WTC11 (cell line): ENCODE measurements around the gene FMNL2. TPM values are rescaled to one million over a fixed set of nuclear protein-coding genes. Genes with fewer than 3 reads are reported as not detected.

Experiments used
- ATAC-seq: fragments of 200-7000 bp; cut with Tn5 transposase; 2 replicates; pipeline ENCODE4 v1.10.0; 2021; ENCODE audit warnings: mild to moderate bottlenecking, moderate library complexity
- CTCF ChIA-PET: fragments of 300-600 bp; sonication (Branson Sonifier 250); formaldehyde crosslinking; loops from one replicate; lab custom pipeline; 2021; ENCODE audit warnings: antibody characterized with exemption; lab: Charles Lee
- POLR2A ChIA-PET: fragments of 350-600 bp; sonication (Branson Sonifier 250); formaldehyde crosslinking; loops from one replicate; lab custom pipeline; 2021; ENCODE audit warnings: antibody characterized with exemption; lab: Charles Lee
- DNase-seq: peaks from one replicate; pipeline ENCODE4 v3.0.0; 2021; ENCODE audit warnings: low spot score
- H3K27ac Mint-ChIP-seq: 2 replicates; pipeline ENCODE4 v1.8.0; 2021; ENCODE audit warnings: mixed read lengths
- H3K27me3 Mint-ChIP-seq: 2 replicates; pipeline ENCODE4 v1.8.0; 2021; ENCODE audit warnings: low read depth, mild to moderate bottlenecking, moderate library complexity, mixed read lengths
- H3K36me3 Mint-ChIP-seq: 2 replicates; pipeline ENCODE4 v1.8.0; 2021; ENCODE audit warnings: mixed read lengths
- H3K4me1 Mint-ChIP-seq: 2 replicates; pipeline ENCODE4 v1.8.0; 2022; ENCODE audit warnings: mixed read lengths
- H3K4me3 Mint-ChIP-seq: 2 replicates; pipeline ENCODE4 v1.8.0; 2021; ENCODE audit warnings: mild to moderate bottlenecking, moderate library complexity, mixed read lengths
- H3K9me3 Mint-ChIP-seq: 2 replicates; pipeline ENCODE4 v1.8.0; 2021; ENCODE audit warnings: mixed read lengths
- ESRRA ChIP-seq: sonication (generic); formaldehyde crosslinking; IDR thresholded peaks from 2 replicates; pipeline ENCODE4 v1.8.1; 2022; ENCODE audit warnings: mild to moderate bottlenecking, missing genetic modification reagents, borderline replicate concordance
- GABPB1 ChIP-seq: sonication (generic); formaldehyde crosslinking; IDR thresholded peaks from 2 replicates; pipeline ENCODE4 v1.8.1; 2023; ENCODE audit warnings: mild to moderate bottlenecking, missing genetic modification reagents
- IRF2 ChIP-seq: sonication (generic); formaldehyde crosslinking; IDR thresholded peaks from 2 replicates; pipeline ENCODE4 v1.8.0; 2022; ENCODE audit warnings: low read depth, missing genetic modification reagents, borderline replicate concordance
- JUN ChIP-seq: sonication (generic); formaldehyde crosslinking; IDR thresholded peaks from 2 replicates; pipeline ENCODE4 v1.8.0; 2023; ENCODE audit warnings: mild to moderate bottlenecking, missing genetic modification reagents
- NFATC4 ChIP-seq: fragments of 250-450 bp; sonication (Bioruptor Pico); IDR thresholded peaks from 2 replicates; pipeline ENCODE4 v1.9.0; 2021; ENCODE audit warnings: mild to moderate bottlenecking
- NFYB ChIP-seq: sonication (generic); formaldehyde crosslinking; conservative IDR thresholded peaks from 2 replicates; pipeline ENCODE4 v1.8.0; 2022; ENCODE audit warnings: low read depth, missing genetic modification reagents
- NR1H2 ChIP-seq: sonication (generic); formaldehyde crosslinking; IDR thresholded peaks from 2 replicates; pipeline ENCODE4 v1.9.0; 2021; ENCODE audit warnings: mild to moderate bottlenecking, moderate library complexity, missing genetic modification reagents
- RELA ChIP-seq: sonication (generic); formaldehyde crosslinking; IDR thresholded peaks from 2 replicates; pipeline ENCODE4 v1.8.1; 2022; ENCODE audit warnings: missing genetic modification reagents, mild to moderate bottlenecking, borderline replicate concordance
- SMAD3 ChIP-seq: sonication (generic); formaldehyde crosslinking; IDR thresholded peaks from 2 replicates; pipeline ENCODE4 v1.8.0; 2022; ENCODE audit warnings: missing genetic modification reagents, mild to moderate bottlenecking, borderline replicate concordance
- TEAD1 ChIP-seq: sonication (generic); formaldehyde crosslinking; IDR thresholded peaks from 2 replicates; pipeline ENCODE4 v1.8.0; 2022; ENCODE audit warnings: mild to moderate bottlenecking, missing genetic modification reagents
- TEAD4 ChIP-seq: sonication (generic); formaldehyde crosslinking; IDR thresholded peaks from 2 replicates; pipeline ENCODE4 v1.8.0; 2022; ENCODE audit warnings: mild to moderate bottlenecking, missing genetic modification reagents
- ZNF121 ChIP-seq: sonication (generic); formaldehyde crosslinking; IDR thresholded peaks from 2 replicates; pipeline ENCODE4 v1.8.0; 2023; ENCODE audit warnings: missing genetic modification reagents
- ZNF138 ChIP-seq: sonication (generic); formaldehyde crosslinking; conservative IDR thresholded peaks from 2 replicates; pipeline ENCODE4 v1.8.1; 2022; ENCODE audit warnings: mild to moderate bottlenecking, moderate library complexity, missing genetic modification reagents
- ZNF317 ChIP-seq: sonication (generic); formaldehyde crosslinking; IDR thresholded peaks from 2 replicates; pipeline ENCODE4 v1.8.1; 2023; ENCODE audit warnings: low read depth, mild to moderate bottlenecking, moderate library complexity, missing genetic modification reagents, borderline replicate concordance
- total RNA-seq: library from RNA; stranded (reverse); gene quantifications from 3 replicates; pipeline ENCODE4 v1.2.3, GENCODE V29; 2021
- TF ChIP-seq, protein P1 (sequence below): sonication (generic); formaldehyde crosslinking; IDR thresholded peaks from 2 replicates; pipeline ENCODE4 v1.8.1; 2022; ENCODE audit warnings: missing genetic modification reagents, borderline replicate concordance
- TF ChIP-seq, protein P2 (sequence below): fragments of 250-450 bp; sonication (Bioruptor Pico); conservative IDR thresholded peaks from 2 replicates; pipeline ENCODE4 v1.9.0; 2021; ENCODE audit warnings: mild to moderate bottlenecking
- TF ChIP-seq, protein P3 (sequence below): sonication (generic); formaldehyde crosslinking; IDR thresholded peaks from 2 replicates; pipeline ENCODE4 v1.8.1; 2022; ENCODE audit warnings: mild to moderate bottlenecking, missing genetic modification reagents, moderate library complexity, borderline replicate concordance
- TF ChIP-seq, protein P4 (sequence below): sonication (generic); formaldehyde crosslinking; IDR thresholded peaks from 2 replicates; pipeline ENCODE4 v1.8.1; 2022; ENCODE audit warnings: low read depth, missing genetic modification reagents, borderline replicate concordance
- TF ChIP-seq, protein P5 (sequence below): sonication (generic); formaldehyde crosslinking; IDR thresholded peaks from 2 replicates; pipeline ENCODE4 v1.8.0; 2022; ENCODE audit warnings: mild to moderate bottlenecking, missing genetic modification reagents
- TF ChIP-seq, protein P6 (sequence below): sonication (generic); formaldehyde crosslinking; IDR thresholded peaks from 2 replicates; pipeline ENCODE4 v1.8.1; 2023; ENCODE audit warnings: mild to moderate bottlenecking, missing genetic modification reagents
- TF ChIP-seq, protein P7 (sequence below): sonication (generic); formaldehyde crosslinking; IDR thresholded peaks from 2 replicates; pipeline ENCODE4 v1.8.1; 2023; ENCODE audit warnings: mild to moderate bottlenecking, missing genetic modification reagents, moderate library complexity
- TF ChIP-seq, protein P8 (sequence below): sonication (generic); formaldehyde crosslinking; IDR thresholded peaks from 2 replicates; pipeline ENCODE4 v1.8.1; 2023; ENCODE audit warnings: mild to moderate bottlenecking, missing genetic modification reagents, moderate library complexity

Gene FMNL2
- total RNA-seq, 1 experiment from 2014 or later = 43.0 TPM

DNA sequence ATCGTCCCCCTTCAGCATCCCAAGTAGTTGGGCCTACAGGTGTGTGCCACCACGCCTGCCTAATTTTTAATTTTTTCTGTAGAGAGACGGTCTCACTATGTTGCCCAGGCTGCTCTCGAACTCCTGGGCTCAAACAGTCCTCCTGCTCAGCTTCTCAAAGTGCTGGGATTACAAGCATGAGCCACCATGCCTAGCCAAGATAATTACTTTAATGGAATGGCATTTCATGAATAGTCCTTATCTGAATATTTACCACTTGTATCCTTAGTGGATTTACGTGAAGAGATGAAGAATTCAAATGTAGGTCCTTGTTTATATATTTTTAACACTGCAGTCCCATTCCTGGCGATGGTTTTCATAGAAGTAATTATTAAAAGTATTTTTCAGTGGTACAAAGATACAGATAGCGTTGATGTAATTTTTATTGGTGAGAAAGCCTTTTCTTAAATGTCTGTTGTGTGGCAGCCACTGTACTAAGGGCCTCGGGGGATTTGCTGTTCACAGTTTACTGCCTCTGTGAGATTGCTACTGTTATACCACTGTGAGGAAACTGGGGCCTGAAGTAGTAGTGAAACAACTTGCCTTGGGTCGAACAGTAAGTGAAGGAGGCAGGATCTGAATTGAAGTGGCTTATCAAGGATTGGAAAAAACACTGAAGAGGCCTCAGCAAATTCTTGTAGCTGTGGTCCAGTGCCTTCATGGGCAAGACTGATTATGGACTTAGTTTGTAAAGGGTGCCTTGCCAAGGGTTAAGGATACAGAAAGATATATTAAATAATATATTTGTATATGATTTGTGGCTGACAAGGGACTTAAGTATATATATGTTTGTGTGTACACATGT is 231.1 kb downstream of the FMNL2 start:
- H3K36me3 Mint-ChIP-seq = peaks cover 12% of the 10 kb centered on the region
- H3K4me1 Mint-ChIP-seq = 0 out of 2 replicates have a peak, but pooled peaks cover 2% of the 10 kb centered on the region
- H3K27me3 Mint-ChIP-seq = no peaks in the 10 kb centered on the region
- ATAC-seq (no peak), DNase-seq (no peak)
- CTCF ChIA-PET = no interaction called here
- H3K4me3 Mint-ChIP-seq = no peak overlapping the region
- H3K27ac Mint-ChIP-seq = no peak overlapping the region
- POLR2A ChIA-PET = no interaction called here
- no peaks in the 10 kb centered on the region for H3K9me3 Mint-ChIP-seq
- TF ChIP-seq NFYB (CRISPR knock-in tag) (no peak), ZNF138 (CRISPR knock-in tag) (no peak), TEAD1 (no peak), SMAD3 (CRISPR knock-in tag) (no peak), NR1H2 (CRISPR knock-in tag) (no peak), ESRRA (CRISPR knock-in tag) (no peak), ZNF317 (CRISPR knock-in tag) (no peak), TEAD4 (CRISPR knock-in tag) (no peak), NFATC4 (no peak)
- TF ChIP-seq, protein P1, sequence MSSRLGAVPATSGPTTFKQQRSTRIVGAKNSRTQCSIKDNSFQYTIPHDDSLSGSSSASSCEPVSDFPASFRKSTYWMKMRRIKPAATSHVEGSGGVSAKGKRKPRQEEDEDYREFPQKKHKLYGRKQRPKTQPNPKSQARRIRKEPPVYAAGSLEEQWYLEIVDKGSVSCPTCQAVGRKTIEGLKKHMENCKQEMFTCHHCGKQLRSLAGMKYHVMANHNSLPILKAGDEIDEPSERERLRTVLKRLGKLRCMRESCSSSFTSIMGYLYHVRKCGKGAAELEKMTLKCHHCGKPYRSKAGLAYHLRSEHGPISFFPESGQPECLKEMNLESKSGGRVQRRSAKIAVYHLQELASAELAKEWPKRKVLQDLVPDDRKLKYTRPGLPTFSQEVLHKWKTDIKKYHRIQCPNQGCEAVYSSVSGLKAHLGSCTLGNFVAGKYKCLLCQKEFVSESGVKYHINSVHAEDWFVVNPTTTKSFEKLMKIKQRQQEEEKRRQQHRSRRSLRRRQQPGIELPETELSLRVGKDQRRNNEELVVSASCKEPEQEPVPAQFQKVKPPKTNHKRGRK (CRISPR knock-in tag) = no peak
- TF ChIP-seq, protein P2, sequence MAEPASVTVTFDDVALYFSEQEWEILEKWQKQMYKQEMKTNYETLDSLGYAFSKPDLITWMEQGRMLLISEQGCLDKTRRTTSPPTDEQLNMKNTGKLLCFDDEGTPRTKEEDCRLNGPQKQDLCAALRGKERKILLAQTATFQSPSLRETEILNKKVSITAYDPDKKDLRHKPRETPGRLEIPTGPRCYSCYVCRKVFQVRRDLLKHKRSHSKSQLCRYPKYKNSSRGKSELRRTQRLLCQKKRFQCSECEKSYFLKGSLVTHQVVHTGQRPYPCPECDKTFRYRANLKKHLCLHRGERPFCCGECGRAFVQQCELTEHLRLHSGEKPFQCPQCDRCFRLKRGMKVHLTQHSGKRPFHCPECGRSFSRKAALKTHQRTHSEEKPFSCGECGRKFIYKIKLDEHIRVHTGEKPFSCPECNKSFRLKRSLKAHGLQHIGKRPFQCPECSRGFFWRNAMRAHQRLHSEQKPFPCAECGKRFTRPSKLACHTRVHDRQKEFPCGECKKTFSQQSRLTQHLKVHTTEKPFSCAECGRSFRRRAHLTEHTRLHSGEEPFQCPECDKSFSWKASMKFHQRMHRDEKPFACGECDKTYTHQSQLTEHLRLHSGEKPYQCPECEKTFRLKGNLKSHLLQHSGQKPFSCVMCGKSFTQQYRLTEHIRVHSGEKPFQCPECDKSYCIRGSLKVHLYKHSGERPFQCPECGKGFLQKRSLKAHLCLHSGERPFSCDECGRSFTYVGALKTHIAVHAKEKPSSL = no peak
- TF ChIP-seq, protein P3, sequence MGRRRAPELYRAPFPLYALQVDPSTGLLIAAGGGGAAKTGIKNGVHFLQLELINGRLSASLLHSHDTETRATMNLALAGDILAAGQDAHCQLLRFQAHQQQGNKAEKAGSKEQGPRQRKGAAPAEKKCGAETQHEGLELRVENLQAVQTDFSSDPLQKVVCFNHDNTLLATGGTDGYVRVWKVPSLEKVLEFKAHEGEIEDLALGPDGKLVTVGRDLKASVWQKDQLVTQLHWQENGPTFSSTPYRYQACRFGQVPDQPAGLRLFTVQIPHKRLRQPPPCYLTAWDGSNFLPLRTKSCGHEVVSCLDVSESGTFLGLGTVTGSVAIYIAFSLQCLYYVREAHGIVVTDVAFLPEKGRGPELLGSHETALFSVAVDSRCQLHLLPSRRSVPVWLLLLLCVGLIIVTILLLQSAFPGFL = no peak
- TF ChIP-seq, protein P4, sequence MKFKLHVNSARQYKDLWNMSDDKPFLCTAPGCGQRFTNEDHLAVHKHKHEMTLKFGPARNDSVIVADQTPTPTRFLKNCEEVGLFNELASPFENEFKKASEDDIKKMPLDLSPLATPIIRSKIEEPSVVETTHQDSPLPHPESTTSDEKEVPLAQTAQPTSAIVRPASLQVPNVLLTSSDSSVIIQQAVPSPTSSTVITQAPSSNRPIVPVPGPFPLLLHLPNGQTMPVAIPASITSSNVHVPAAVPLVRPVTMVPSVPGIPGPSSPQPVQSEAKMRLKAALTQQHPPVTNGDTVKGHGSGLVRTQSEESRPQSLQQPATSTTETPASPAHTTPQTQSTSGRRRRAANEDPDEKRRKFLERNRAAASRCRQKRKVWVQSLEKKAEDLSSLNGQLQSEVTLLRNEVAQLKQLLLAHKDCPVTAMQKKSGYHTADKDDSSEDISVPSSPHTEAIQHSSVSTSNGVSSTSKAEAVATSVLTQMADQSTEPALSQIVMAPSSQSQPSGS (CRISPR knock-in tag) = no peak
- TF ChIP-seq, protein P5, sequence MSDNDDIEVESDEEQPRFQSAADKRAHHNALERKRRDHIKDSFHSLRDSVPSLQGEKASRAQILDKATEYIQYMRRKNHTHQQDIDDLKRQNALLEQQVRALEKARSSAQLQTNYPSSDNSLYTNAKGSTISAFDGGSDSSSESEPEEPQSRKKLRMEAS = no peak
- TF ChIP-seq, all 79 proteins: peak for 0

DNA sequence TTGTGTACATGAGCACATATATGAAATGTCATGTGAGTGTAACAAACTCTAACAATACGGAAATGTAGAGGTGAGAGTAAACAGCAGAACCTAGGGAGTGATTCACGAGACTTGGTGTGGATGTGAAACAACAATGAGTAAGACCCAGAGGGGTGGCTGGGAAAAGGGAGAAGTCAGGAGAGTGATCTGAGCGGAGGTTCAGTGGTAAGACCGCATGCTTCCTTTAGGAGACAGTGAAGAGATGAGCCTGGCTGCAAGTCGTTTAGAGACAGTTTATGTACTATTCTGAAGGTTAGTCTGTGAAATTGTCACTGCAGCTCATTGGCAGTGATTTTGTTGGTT is 231.7 kb downstream of the FMNL2 start:
- peaks cover 8% of the 10 kb centered on the region; the same call in 1 of the 2 replicates for H3K36me3 Mint-ChIP-seq
- H3K27ac Mint-ChIP-seq = no peak overlapping the region
- H3K4me1 Mint-ChIP-seq = 0 out of 2 replicates have a peak, but pooled peaks cover 2% of the 10 kb centered on the region
- ChIA-PET CTCF (no interaction called here), POLR2A (no interaction called here)
- no peak for ATAC-seq
- no peak for DNase-seq
- H3K4me3 Mint-ChIP-seq = no peak overlapping the region
- no peaks in the 10 kb centered on the region for H3K9me3 Mint-ChIP-seq
- no peaks in the 10 kb centered on the region for H3K27me3 Mint-ChIP-seq
- TF ChIP-seq GABPB1 (CRISPR knock-in tag) (no peak), ZNF138 (CRISPR knock-in tag) (no peak), RELA (CRISPR knock-in tag) (no peak), ZNF121 (no peak), IRF2 (CRISPR knock-in tag) (no peak), JUN (CRISPR knock-in tag) (no peak), NFATC4 (no peak)
- TF ChIP-seq, protein P6, sequence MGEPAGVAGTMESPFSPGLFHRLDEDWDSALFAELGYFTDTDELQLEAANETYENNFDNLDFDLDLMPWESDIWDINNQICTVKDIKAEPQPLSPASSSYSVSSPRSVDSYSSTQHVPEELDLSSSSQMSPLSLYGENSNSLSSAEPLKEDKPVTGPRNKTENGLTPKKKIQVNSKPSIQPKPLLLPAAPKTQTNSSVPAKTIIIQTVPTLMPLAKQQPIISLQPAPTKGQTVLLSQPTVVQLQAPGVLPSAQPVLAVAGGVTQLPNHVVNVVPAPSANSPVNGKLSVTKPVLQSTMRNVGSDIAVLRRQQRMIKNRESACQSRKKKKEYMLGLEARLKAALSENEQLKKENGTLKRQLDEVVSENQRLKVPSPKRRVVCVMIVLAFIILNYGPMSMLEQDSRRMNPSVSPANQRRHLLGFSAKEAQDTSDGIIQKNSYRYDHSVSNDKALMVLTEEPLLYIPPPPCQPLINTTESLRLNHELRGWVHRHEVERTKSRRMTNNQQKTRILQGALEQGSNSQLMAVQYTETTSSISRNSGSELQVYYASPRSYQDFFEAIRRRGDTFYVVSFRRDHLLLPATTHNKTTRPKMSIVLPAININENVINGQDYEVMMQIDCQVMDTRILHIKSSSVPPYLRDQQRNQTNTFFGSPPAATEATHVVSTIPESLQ (CRISPR knock-in tag) = no peak
- TF ChIP-seq, protein P1 (CRISPR knock-in tag) = no peak
- TF ChIP-seq, protein P7, sequence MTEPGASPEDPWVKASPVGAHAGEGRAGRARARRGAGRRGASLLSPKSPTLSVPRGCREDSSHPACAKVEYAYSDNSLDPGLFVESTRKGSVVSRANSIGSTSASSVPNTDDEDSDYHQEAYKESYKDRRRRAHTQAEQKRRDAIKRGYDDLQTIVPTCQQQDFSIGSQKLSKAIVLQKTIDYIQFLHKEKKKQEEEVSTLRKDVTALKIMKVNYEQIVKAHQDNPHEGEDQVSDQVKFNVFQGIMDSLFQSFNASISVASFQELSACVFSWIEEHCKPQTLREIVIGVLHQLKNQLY (CRISPR knock-in tag) = no peak
- TF ChIP-seq, protein P8, sequence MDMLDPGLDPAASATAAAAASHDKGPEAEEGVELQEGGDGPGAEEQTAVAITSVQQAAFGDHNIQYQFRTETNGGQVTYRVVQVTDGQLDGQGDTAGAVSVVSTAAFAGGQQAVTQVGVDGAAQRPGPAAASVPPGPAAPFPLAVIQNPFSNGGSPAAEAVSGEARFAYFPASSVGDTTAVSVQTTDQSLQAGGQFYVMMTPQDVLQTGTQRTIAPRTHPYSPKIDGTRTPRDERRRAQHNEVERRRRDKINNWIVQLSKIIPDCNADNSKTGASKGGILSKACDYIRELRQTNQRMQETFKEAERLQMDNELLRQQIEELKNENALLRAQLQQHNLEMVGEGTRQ (CRISPR knock-in tag) = no peak
